K562 (cell line): ENCODE data around the gene BAIAP3. TPM values are rescaled to one million over a fixed set of nuclear protein-coding genes. Genes with fewer than 3 reads are reported as not detected.

Source experiments
- GABPA ChIP-seq: fragments of 200-800 bp; sonication (Bioruptor generic); conservative IDR thresholded peaks from 2 replicates; pipeline ENCODE4 v1.6.1; 2016; ENCODE audit warnings: low read depth, missing genetic modification characterization, missing compliant biosample characterization
- HDGF ChIP-seq: fragments of 450-650 bp; IDR thresholded peaks from 2 replicates; pipeline ENCODE4 v1.6.1; 2016
- IFI16 ChIP-seq: fragments of 250-450 bp; sonication (Bioruptor Pico); IDR thresholded peaks from 2 replicates; pipeline ENCODE4 v2.1.2; 2022; ENCODE audit warnings: mild to moderate bottlenecking, inconsistent platforms
- MLLT1 ChIP-seq, 2 experiments: fragments of 450-650 bp; IDR thresholded peaks; 2 replicates each; pipeline ENCODE4 v1.6.1; 2016
- NR2C2 ChIP-seq, 2 experiments: fragments of 200-800 bp in 1 of 2; sonication (Bioruptor generic) in 1 of 2; sonication (generic) in 1 of 2; formaldehyde crosslinking in 1 of 2; IDR thresholded peaks; 2 replicates each; pipeline versions ENCODE4 v1.6.1 to v1.8.0; 2016 to 2022; ENCODE audit warnings: mild to moderate bottlenecking in 1 of 2, missing compliant biosample characterization in 1 of 2, missing genetic modification characterization in 1 of 2, missing genetic modification reagents in 1 of 2
- PHB2 ChIP-seq: fragments of 450-650 bp; IDR thresholded peaks from 2 replicates; pipeline ENCODE4 v1.6.1; 2017; ENCODE audit warnings: low read depth
- PKNOX1 ChIP-seq: fragments of 450-650 bp; IDR thresholded peaks from 2 replicates; pipeline ENCODE4 v1.6.1; 2016
- POLR2AphosphoS5 ChIP-seq: IDR thresholded peaks from 2 replicates; pipeline ENCODE4 v1.6.1; 2011; ENCODE audit warnings: mild to moderate bottlenecking, low read depth, low read length, moderate library complexity; ENCODE audit not compliant: control insufficient read depth, insufficient read depth
- PRMT5 ChIP-seq: sonication (generic); formaldehyde crosslinking; IDR thresholded peaks from 2 replicates; pipeline ENCODE4 v1.5.0; 2020; ENCODE audit warnings: missing genetic modification reagents
- PRPF4 ChIP-seq: fragments of 200-400 bp; formaldehyde crosslinking; IDR thresholded peaks from one replicate; pipeline ENCODE4 v1.6.1; 2017; ENCODE audit warnings: low read length, low read depth, mild to moderate bottlenecking; ENCODE audit not compliant: insufficient read depth, poor library complexity, severe bottlenecking
- RBFOX2 ChIP-seq: fragments of 200-400 bp; formaldehyde crosslinking; IDR thresholded peaks from 2 replicates; pipeline ENCODE4 v1.6.1; 2017; ENCODE audit warnings: low read depth, mild to moderate bottlenecking, low read length, moderate library complexity
- SMARCA5 ChIP-seq: fragments of 450-650 bp; IDR thresholded peaks from 2 replicates; pipeline ENCODE4 v1.6.1; 2016
- TRIM28 ChIP-seq: fragments of 450-650 bp; IDR thresholded peaks from 2 replicates; pipeline ENCODE4 v1.6.1; 2017
- ZKSCAN1 ChIP-seq: fragments of 150-350 bp; IDR thresholded peaks from 2 replicates; pipeline ENCODE4 v1.6.1; 2016; ENCODE audit warnings: low read depth, low read length
- ZNF263 ChIP-seq: sonication (generic); formaldehyde crosslinking; IDR thresholded peaks from 2 replicates; pipeline ENCODE4 v1.8.0; 2022; ENCODE audit warnings: mild to moderate bottlenecking, missing genetic modification reagents, borderline replicate concordance
- ZNF407 ChIP-seq: fragments of 450-650 bp; IDR thresholded peaks from 2 replicates; pipeline ENCODE4 v1.6.1; 2016; ENCODE audit warnings: low read depth
- ZNF77 ChIP-seq: fragments of 250-450 bp; sonication (Bioruptor Pico); IDR thresholded peaks from 2 replicates; pipeline ENCODE4 v1.5.0; 2020
- polyA plus RNA-seq, 8 experiments: library from polyadenylated mRNA; depleted of rRNA in 4 of 8; stranded (reverse) in 5 of 8; unstranded in 3 of 8; fragments of >200 nt; fragmentation: Nextera tagmentation in 2 of 8; fragmentation: Illumina TruSeq in 1 of 8; extraction: Ambion mirVana in 2 of 8; extraction: Trizol in 1 of 8; gene quantifications; 2 replicates each; pipeline versions ENCODE4 v1.2.1 to v1.2.3, GENCODE V29; 2011 to 2014; ENCODE audit warnings: inconsistent platforms in 1 of 8, missing spikeins in 1 of 8
- total RNA-seq, 7 experiments: library from RNA; depleted of rRNA in 6 of 7; stranded (reverse); fragments of >200 nt in 6 of 7; fragmentation: Illumina TruSeq in 2 of 7; extraction: Trizol in 2 of 7; gene quantifications; 2 replicates each; pipeline versions ENCODE4 v1.2.1 to v1.2.3, GENCODE V29; 2011 to 2021; ENCODE audit warnings: low replicate concordance in 1 of 7

Gene BAIAP3
- total and polyA plus RNA-seq, 9 of the 15 experiments (the other 6 are each of a cell fraction or from before 2014, with no cell fraction given) = 0.03 to 4.5 (median 0.57) TPM; not detected in 1

- TF ChIP-seq ZNF407 (0 out of 2 replicates have a peak, but pooled peaks have one; percentile 20), MLLT1 (IDR thresholded peaks at IDR 0.05) (peak; percentile 6 to 44; a peak in 3 of 4 replicates), POLR2AphosphoS5 (peak; percentile 70; the same call in 1 of the 2 replicates), PRMT5 (CRISPR knock-in tag) (no peak), TRIM28 (no peak), GABPA (tag) (peak; percentile 71), SMARCA5 (peak; percentile 72), NR2C2 (CRISPR knock-in tag; IDR thresholded peaks at IDR 0.05) (no peak), NR2C2 (tag; IDR thresholded peaks at IDR 0.05) (no peak), ZNF77 (CRISPR knock-in tag) (no peak), RBFOX2 (peak; percentile 75), PRPF4 (peak; percentile 50), ZNF263 (CRISPR knock-in tag) (0 out of 2 replicates have a peak, but pooled peaks have one; percentile 6), PHB2 (peak; percentile 16; the same call in 1 of the 2 replicates), PKNOX1 (peak; percentile 55), ZKSCAN1 (0 out of 2 replicates have a peak, but pooled peaks have one; percentile 40), HDGF (0 out of 2 replicates have a peak, but pooled peaks have one; percentile 78), IFI16 (CRISPR knock-in tag) (no peak)
These were observed 25.1 kb upstream of the BAIAP3 start (continued) for GRCh38 chr16:1308036-1308976.
